K562 treated with DMSO at 1 percent for 12 hours (cell line): ENCODE measurements around the gene MAGEC3. TPM values are rescaled to one million over a fixed set of nuclear protein-coding genes. Genes with fewer than 3 reads are reported as not detected.

Experiments
- total RNA-seq: library from RNA; unstranded; fragments of 300-600 nt; gene quantifications from 2 replicates; pipeline ENCODE4 v1.2.3, GENCODE V29; 2022; ENCODE audit not compliant: insufficient read depth

Gene MAGEC3, protein sequence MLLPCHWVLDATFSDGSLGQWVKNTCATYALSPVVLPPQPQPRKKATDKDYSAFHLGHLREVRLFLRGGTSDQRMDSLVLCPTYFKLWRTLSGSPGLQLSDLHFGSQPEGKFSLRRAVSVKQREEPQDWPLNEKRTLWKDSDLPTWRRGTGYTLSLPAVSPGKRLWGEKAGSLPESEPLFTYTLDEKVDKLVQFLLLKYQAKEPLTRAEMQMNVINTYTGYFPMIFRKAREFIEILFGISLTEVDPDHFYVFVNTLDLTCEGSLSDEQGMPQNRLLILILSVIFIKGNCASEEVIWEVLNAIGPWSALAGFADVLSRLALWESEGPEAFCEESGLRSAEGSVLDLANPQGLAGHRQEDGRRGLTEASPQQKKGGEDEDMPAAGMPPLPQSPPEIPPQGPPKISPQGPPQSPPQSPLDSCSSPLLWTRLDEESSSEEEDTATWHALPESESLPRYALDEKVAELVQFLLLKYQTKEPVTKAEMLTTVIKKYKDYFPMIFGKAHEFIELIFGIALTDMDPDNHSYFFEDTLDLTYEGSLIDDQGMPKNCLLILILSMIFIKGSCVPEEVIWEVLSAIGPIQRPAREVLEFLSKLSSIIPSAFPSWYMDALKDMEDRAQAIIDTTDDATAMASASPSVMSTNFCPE
- total RNA-seq, result not detected in 2 replicates

DNA sequence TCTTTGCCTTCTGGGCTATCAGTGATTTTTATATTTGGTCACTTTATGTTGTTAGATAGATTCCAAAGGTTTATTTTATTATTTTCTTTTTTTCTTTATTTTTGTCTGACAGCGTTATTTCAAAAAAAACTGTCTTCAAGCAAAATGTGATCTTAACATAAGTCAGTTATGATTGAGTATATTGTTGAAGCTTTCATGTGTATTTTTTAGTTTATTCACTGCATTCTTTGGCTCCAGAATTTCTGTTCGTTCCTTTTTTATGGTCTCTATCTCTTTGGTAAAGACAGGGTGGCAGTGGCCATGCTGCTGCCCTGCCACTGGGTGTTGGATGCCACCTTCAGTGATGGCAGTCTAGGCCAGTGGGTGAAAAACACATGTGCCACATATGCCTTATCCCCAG lies at the start of gene MAGEC3:
MAGEC3 (plus strand) TSS at position 301 of the 400 bp plus-strand sequence; CDS start at position 301, 0 bp downstream.

DNA sequence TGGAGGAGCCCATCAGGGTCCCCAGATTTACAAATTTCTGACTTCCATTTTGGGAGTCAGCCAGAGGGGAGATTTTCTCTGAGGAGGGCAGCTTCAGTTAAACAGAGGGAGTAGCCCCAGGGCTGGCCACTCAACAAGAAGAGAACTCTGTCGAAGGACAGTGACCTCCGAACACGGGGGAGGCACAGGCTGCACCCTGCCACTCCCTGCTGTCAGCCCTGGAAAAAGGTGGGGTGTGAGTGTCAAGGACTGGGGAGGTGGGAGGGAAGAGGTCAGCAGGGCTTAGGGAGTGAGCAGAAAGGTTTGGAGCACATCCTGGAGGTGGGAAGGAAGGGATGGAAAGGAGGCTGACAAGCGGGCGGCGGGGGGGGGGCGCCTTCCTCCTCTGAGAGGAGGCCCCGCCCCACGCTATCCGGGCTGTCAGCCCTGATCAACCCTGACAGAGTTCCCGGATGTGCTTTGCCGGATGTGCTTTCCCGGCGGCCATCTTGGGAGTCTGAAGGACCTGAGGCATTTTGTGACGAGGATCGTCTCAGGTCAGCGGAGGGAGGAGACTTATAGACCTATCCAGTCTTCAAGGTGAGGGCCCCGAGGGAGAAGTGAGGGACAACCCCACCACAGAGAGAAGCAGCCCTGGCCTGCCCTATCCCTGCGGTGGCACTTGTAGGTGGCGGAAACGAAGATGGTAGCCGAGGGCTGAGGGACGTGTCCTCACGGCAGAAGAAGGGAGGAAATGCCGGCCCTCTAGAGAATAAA lies 65.5 kb downstream of the MAGEC3 start, which contains the start of gene MAGEC1:
MAGEC1 (plus strand) TSS at position 495 of the 756 bp plus-strand sequence. CDS start 1,179 bp downstream, outside the sequence.

Other genes starting within 250 kb of the MAGEC3 start
- gene SPANXA2, start 248.6 kb upstream of the MAGEC3 start, total RNA-seq, result not detected in 2 replicates
- not detected in 2 replicates for gene SPANXD, start 139.6 kb upstream of the MAGEC3 start, total RNA-seq
- 15.9 and 21.1 TPM in 2 replicates for gene MAGEC1, start 65.6 kb downstream of the MAGEC3 start, total RNA-seq